Heart left ventricle (tissue), 13 donors: ENCODE measurements around the gene PPP1R1B.

Experiments
- CTCF ChIP-seq, 12 donors: fragments of 200-600 bp; sonication (generic) in 4 of 12; IDR thresholded peaks; one replicate each; pipeline versions ENCODE4 v1.5.0 to v1.8.0; 2018 to 2022; ENCODE audit warnings: antibody characterized with exemption in 12 of 12, mild to moderate bottlenecking in 5 of 12
- POLR2A ChIP-seq, 2 donors: fragments of 450-650 bp; IDR thresholded peaks; one replicate each; pipeline ENCODE4 v1.6.1; 2017; ENCODE audit warnings: antibody characterized with exemption in 2 of 2, mild to moderate bottlenecking in 2 of 2, moderate library complexity in 2 of 2
- donor health status: ischemic (EF 13 %, LVEDD 7.1; RV severe dilation, severe dysfunction).
- donor health status: DM: no; HTN: yes; CAD: no.
- donor health status: DM: no; HTN: no; CAD: no.
- donor health status: ischemic (EF 25% LVEDD 6.9; RV normal size, moderate dysfunction).
- donor health status: ischemic (EF 25% LVEDD 5.7; RV mildly dilated, moderate dysfunction).
- donor health status: ischemic (EF 35%, LVEDD 5.7; RV mildly dilated, moderate dysfunction).
- donor health status: nonischemic (EF 11% LVEDD 7.7; RV severe dilation, severe dysfunction).
- donor health status: DM: yes; HTN: yes; CAD: no.
- donor health status: PGD.
- donor health status: ischemic (EF 29% LVEDD 5.4; RV normal size, mild dysfunction).
- donor health status: nonischemic (EF 23%, LVEDD 6.1; RV moderate dilation, normal function).

GRCh38 chr17:39627712-39628516 is 1.2 kb downstream of the PPP1R1B start:
- no peak for TF ChIP-seq CTCF (IDR thresholded peaks at IDR 0.05)
- no peak for TF ChIP-seq POLR2A (IDR thresholded peaks at IDR 0.05)
